ENCODE data around the gene FOXJ3. TPM values are rescaled to one million over a fixed set of nuclear protein-coding genes. Genes with fewer than 3 reads are reported as not detected.

Gene FOXJ3
- total RNA-seq, 6 donors from 2014 or later, result 21.6 to 81.4 (median 39.3) TPM

DNA sequence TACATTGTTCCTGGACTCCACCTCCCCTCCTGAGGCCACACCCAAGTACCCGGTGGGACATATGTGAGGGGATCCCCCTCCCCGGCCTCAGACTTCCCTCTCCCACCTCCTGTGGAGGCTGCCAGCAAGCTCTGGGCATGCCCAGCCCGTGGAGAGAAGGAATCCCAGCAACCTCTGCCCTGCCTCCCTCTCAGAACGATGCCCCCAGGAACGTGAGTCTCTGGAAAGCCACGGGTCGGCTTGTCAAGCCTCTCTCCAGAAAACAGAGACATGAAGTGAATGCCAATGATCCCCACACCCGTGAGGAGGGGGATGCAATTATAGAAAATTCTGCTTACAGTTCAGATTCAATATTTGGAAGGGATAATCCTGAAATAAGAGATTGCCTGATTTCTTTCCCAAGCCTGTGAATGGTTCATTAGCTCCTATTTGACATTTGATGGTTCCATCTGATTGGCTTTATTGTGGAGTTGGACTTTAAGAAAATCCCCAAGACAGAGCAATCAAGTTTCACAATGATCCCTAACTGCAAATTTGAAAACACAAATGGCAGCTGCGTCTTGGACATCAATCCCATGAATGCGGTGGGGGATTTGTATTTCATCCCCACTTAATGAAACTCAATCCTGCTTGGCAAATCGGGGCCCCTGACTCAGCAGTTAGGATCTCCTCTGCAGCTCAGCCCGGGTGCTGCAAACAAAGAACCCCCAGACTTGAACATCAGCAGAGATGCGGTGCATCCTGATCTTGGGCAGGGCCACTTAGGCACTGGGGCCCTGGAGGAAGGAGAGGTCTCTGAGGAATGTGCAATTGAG, 190.9 kb downstream of the FOXJ3 start:
- DNase-seq, result no peak
- WGBS, 2 donors, result 48 to 59% methylated on average over 9 to 13 of the region's 13 CpGs

DNA sequence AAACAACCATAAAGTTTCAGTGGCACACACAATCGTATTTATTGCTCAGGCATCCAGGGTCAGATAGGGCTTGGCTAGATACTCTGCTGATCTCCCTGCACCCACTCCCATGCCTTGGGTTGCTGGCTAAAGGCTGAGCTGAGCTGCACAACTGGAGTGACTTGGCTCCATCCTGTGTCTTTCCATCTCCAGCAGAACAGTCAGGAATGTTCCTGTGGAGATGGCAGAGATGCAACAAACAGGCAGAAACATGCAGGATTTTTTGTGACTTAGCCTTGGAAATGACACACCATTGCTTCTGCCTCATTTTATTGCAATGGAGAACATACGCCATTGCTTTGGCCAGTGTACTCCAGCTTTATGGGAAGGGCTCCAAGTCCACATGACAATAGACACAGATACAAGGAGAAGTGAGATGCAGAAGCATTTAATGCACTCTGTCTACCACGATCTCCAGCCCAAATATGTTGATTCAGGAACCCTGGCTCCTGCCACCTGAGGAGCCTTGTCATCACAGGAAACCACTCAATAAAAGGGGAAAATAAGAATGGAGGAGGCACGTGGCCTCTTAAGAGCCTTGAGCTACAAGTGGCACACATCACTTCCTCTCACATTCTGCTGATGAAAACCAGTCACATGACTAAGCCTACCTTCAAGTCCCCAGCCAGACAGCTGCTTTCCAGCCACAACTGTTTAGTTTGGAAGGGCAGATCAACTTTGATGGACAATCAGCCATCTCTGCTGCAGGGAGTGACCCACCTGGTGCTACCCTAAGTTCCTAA, 191.9 kb downstream of the FOXJ3 start:
- DNase-seq (peak in 1 of 2 donors; percentile 71), ATAC-seq (ENCODE audit: low FRiP score in 2 of 2) (peak; percentile 6 to 17)
- H3K27ac ChIP-seq, result no peak overlapping the region
- 39 to 43% methylated on average over 4 of the region's 4 CpGs for WGBS, 2 donors
- no peaks in the 10 kb centered on the region for H3K27me3 ChIP-seq
- H3K9me3 ChIP-seq, result no peaks in the 10 kb centered on the region
- peak in 1 of 4 donors; percentile 62 for TF ChIP-seq EP300 (IDR thresholded peaks at IDR 0.05)
- peak in 1 of 2 donors; percentile 27 for TF ChIP-seq POLR2AphosphoS5 (IDR thresholded peaks at IDR 0.05)
- no peak for TF ChIP-seq POLR2A (IDR thresholded peaks at IDR 0.05)
- peaks cover 0 to 18% (median 10%) of the 10 kb centered on the region in 4 donors for H3K4me1 ChIP-seq
- H3K4me3 ChIP-seq, result no peak overlapping the region
- no peaks in the 10 kb centered on the region for H3K36me3 ChIP-seq

More for the DNA sequence above, 190.9 kb downstream of the FOXJ3 start:
- no peak overlapping the region for H3K4me3 ChIP-seq
- H3K4me1 ChIP-seq, result peaks cover 0 to 18% (median 10%) of the 10 kb centered on the region in 4 donors
- H3K27ac ChIP-seq, result no peak overlapping the region
- H3K27me3 ChIP-seq, result no peaks in the 10 kb centered on the region
- no peak for ATAC-seq (ENCODE audit: low FRiP score in 2 of 2)
- H3K9me3 ChIP-seq, result no peaks in the 10 kb centered on the region
- no peaks in the 10 kb centered on the region for H3K36me3 ChIP-seq
- TF ChIP-seq POLR2A (IDR thresholded peaks at IDR 0.05) (no peak), EP300 (IDR thresholded peaks at IDR 0.05) (no peak), POLR2AphosphoS5 (IDR thresholded peaks at IDR 0.05) (no peak), CTCF (IDR thresholded peaks at IDR 0.05) (no peak)

DNA sequence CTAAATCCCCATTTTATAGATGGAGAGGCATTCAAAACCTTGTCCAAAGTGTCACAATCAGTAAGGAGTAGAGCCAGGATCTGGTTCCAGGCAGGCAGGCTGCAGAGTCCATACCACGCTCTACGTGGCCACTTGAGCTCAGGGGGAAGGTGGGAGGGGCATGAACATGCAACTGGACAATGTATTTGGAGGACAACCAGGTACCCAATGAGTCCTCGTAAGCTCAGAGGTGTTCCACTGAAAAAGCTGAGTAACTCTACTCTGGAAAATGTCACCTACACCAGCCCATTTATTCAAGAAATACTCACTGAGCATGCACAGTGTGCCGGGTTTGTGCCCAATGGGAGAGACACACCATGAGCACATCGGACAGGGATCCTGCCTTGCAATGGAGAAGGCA, 193.1 kb downstream of the FOXJ3 start:
- no peaks in the 10 kb centered on the region for H3K36me3 ChIP-seq
- H3K4me1 ChIP-seq, result peaks cover 0 to 18% (median 9%) of the 10 kb centered on the region in 4 donors
- H3K27ac ChIP-seq, result no peak overlapping the region
- H3K9me3 ChIP-seq, result no peaks in the 10 kb centered on the region
- WGBS, 2 donors, result 75 to 79% methylated on average over 3 to 5 of the region's 5 CpGs
- DNase-seq (no peak), ATAC-seq (ENCODE audit: low FRiP score in 2 of 2) (no peak)
- no peak for TF ChIP-seq POLR2A (IDR thresholded peaks at IDR 0.05)
- no peaks in the 10 kb centered on the region for H3K27me3 ChIP-seq
- no peak overlapping the region for H3K4me3 ChIP-seq

GRCh38 chr1:42140191-42140590, 194.8 kb downstream of the FOXJ3 start:
- H3K4me1 ChIP-seq, result peaks cover 0 to 20% (median 11%) of the 10 kb centered on the region in 4 donors
- H3K9me3 ChIP-seq, result no peaks in the 10 kb centered on the region
- H3K4me3 ChIP-seq, result no peak overlapping the region
- peak overlapping the region in 1 of 4 donors; percentile 61 for H3K27ac ChIP-seq
- 92 to 93% methylated on average over 2 of the region's 2 CpGs for WGBS, 2 donors
- no peaks in the 10 kb centered on the region for H3K27me3 ChIP-seq
- ATAC-seq (ENCODE audit: low FRiP score in 2 of 2), result no peak
- no peaks in the 10 kb centered on the region for H3K36me3 ChIP-seq
- TF ChIP-seq POLR2AphosphoS5 (IDR thresholded peaks at IDR 0.05) (no peak), POLR2A (IDR thresholded peaks at IDR 0.05) (no peak), EP300 (IDR thresholded peaks at IDR 0.05) (no peak), CTCF (IDR thresholded peaks at IDR 0.05) (no peak)
- no peak for DNase-seq

- ATAC-seq (ENCODE audit: low FRiP score in 2 of 2) (no peak), DNase-seq (no peak)
- Histone ChIP-seq H3K9me3 (no peaks in the 10 kb centered on the region), H3K27me3 (no peaks in the 10 kb centered on the region), H3K4me3 (no peak overlapping the region), H3K4me1 (peaks cover 0 to 26% (median 11%) of the 10 kb centered on the region in 4 donors), H3K27ac (no peak overlapping the region), H3K36me3 (no peaks in the 10 kb centered on the region)
- TF ChIP-seq EP300 (IDR thresholded peaks at IDR 0.05), result no peak
- no peak for TF ChIP-seq POLR2A (IDR thresholded peaks at IDR 0.05)
- no peak for TF ChIP-seq POLR2AphosphoS5 (IDR thresholded peaks at IDR 0.05)
- TF ChIP-seq CTCF (IDR thresholded peaks at IDR 0.05), result no peak
- WGBS, 2 donors, result 88 to 91% methylated on average over 3 of the region's 3 CpGs
Measured at GRCh38 chr1:42139444-42139843, 195.6 kb downstream of the FOXJ3 start.
